PC-9 (cell line): ENCODE results near the gene BRD4.

Source experiments
- EZH2 ChIP-seq: fragments of 200-600 bp; sonication (generic); IDR thresholded peaks from 2 replicates; pipeline ENCODE4 v1.8.0; 2017; ENCODE audit warnings: antibody characterized with exemption, low read depth
- TF ChIP-seq, protein P1 (sequence below): fragments of 200-600 bp; sonication (generic); conservative IDR thresholded peaks from 2 replicates; pipeline ENCODE4 v1.6.1; 2017; ENCODE audit warnings: mixed run types, antibody characterized with exemption, mild to moderate bottlenecking, moderate library complexity

DNA sequence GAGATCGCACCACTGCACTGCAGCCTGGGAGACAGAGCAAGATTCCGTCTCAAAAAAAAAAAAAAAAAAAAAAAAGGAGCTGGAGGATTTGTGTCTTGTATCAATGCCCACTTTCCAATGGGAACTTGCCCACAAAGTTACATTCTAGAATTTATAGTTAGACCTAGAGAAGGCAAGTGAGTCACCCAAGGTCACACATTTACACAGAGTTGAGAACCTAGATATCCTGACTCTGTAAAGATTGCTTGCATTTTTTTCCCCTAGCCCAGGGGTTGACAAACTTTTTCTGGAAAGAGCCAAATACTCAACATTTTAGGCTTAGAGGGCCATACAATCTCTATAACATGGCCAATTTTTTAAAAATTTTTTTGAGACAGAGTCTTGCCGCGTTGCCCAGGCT, 7.7 kb upstream of the BRD4 start:
- TF ChIP-seq, protein P1, sequence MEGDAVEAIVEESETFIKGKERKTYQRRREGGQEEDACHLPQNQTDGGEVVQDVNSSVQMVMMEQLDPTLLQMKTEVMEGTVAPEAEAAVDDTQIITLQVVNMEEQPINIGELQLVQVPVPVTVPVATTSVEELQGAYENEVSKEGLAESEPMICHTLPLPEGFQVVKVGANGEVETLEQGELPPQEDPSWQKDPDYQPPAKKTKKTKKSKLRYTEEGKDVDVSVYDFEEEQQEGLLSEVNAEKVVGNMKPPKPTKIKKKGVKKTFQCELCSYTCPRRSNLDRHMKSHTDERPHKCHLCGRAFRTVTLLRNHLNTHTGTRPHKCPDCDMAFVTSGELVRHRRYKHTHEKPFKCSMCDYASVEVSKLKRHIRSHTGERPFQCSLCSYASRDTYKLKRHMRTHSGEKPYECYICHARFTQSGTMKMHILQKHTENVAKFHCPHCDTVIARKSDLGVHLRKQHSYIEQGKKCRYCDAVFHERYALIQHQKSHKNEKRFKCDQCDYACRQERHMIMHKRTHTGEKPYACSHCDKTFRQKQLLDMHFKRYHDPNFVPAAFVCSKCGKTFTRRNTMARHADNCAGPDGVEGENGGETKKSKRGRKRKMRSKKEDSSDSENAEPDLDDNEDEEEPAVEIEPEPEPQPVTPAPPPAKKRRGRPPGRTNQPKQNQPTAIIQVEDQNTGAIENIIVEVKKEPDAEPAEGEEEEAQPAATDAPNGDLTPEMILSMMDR = no peak
- no peak for TF ChIP-seq EZH2
